Stomach smooth muscle (tissue), 2 donors: Measurements from ENCODE around the gene ZBTB7C.

Source experiments
- H3K27ac ChIP-seq: one replicate; pipeline ENCODE4 v1.7.0; 2013; ENCODE audit warnings: mild to moderate bottlenecking, low read length, inconsistent platforms
- H3K27me3 ChIP-seq, 2 donors: one replicate each; pipeline ENCODE4 v1.7.0; 2013; ENCODE audit warnings: low read length in 2 of 2; ENCODE audit not compliant: insufficient read depth in 2 of 2, control insufficient read depth in 1 of 2
- H3K36me3 ChIP-seq, 2 donors: one replicate each; pipeline ENCODE4 v1.7.0; 2013; ENCODE audit warnings: low read length in 2 of 2; ENCODE audit not compliant: control insufficient read depth in 2 of 2, insufficient read depth in 2 of 2
- H3K4me1 ChIP-seq: one replicate; pipeline ENCODE4 v1.7.0; 2013; ENCODE audit warnings: low read length; ENCODE audit not compliant: control insufficient read depth, insufficient read depth
- H3K4me3 ChIP-seq, 2 donors: one replicate each; pipeline ENCODE4 v1.7.0; 2013; ENCODE audit warnings: low read length in 2 of 2
- H3K9ac ChIP-seq, 2 donors: one replicate each; pipeline ENCODE4 v1.7.0; 2013; ENCODE audit warnings: low read length in 2 of 2, mild to moderate bottlenecking in 1 of 2
- H3K9me3 ChIP-seq, 2 donors: one replicate each; pipeline ENCODE4 v1.7.0; 2013; ENCODE audit warnings: low read length in 2 of 2; ENCODE audit not compliant: control insufficient read depth in 2 of 2
- donor health status: healthy.
- donor health status: Pancreatic carcinoma.

ZBTB7C gene

DNA sequence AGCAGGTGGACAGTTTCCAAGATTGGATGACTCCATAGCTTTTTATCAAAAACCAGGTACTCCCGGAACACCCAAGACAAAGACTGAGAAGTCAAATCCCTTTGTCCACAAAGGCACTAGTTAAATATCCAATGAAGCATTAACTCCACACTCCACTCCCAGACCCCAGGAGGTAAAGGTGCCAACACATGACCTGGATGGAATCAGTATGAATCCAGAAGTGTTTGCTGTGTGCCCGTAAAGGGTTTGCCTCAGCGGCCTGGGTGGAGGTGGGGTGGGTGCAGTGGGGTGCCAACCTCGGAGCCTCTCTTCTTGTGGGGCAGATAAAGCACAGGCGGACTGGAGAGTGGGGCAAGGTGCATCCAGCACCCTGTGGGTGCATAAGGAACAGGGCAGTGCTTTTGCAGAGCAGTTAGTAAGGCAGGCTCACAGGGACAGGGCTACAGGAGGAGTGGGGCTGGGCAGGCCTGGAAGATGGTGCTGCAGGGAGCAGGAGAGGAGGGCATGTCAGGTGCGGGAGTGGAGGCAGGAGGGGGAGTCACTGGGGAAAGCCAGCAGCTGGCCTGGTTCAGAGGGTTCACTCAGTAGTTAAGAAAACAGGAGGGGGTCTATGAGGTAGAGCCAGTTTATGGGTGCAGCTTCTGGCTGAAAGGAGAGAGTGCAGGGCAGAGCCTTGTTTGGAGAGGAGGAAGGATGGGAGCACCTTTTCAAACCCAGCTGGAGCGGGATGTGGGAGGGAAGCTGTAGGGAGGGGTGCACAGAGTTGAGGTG is 270.3 kb downstream of the ZBTB7C start:
- Histone ChIP-seq H3K9me3 (no peaks in the 10 kb centered on the region), H3K27ac (no peak overlapping the region), H3K36me3 (no peaks in the 10 kb centered on the region), H3K9ac (no peak overlapping the region), H3K27me3 (peaks cover 14 to 39% of the 10 kb centered on the region in 2 donors), H3K4me1 (peaks cover 19% of the 10 kb centered on the region), H3K4me3 (no peak overlapping the region)

DNA sequence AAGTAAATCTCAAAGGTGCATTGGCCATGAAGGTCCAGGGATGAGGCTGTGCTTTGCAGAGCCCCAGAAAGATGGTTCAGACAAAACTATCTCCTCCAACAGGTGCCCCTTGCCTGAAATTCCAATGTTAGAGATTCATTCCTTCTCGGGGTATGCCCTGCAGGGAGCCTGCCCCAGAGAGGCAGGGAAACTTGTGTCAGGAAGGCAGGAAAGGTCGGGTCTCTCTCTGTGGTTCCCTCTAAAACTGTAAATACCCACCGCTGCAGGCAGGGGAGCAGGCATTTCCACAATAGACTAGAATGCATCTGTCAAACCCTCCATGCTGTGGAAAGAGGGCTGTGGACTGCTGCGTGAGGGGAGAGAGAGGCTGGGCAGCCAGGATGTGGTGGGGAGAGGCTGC is 271.0 kb downstream of the ZBTB7C start:
- H3K27ac ChIP-seq = no peak overlapping the region

GRCh38 chr18:48137374-48138081 is 271.7 kb downstream of the ZBTB7C start:
- Histone ChIP-seq H3K36me3 (no peaks in the 10 kb centered on the region), H3K9me3 (no peaks in the 10 kb centered on the region), H3K27ac (no peak overlapping the region), H3K9ac (no peak overlapping the region), H3K4me3 (peak overlapping the region; percentile 72 to 77), H3K27me3 (peaks cover 14 to 39% of the 10 kb centered on the region in 2 donors), H3K4me1 (peaks cover 22% of the 10 kb centered on the region)

More for the DNA sequence above, 271.0 kb downstream of the ZBTB7C start:
- Histone ChIP-seq H3K4me1 (peaks cover 22% of the 10 kb centered on the region), H3K27me3 (peaks cover 14 to 39% of the 10 kb centered on the region in 2 donors), H3K36me3 (no peaks in the 10 kb centered on the region), H3K9me3 (no peaks in the 10 kb centered on the region), H3K9ac (no peak overlapping the region), H3K4me3 (no peak overlapping the region)

GRCh38 chr18:48136827-48137373 is 272.3 kb downstream of the ZBTB7C start:
- peak overlapping the region in 1 of 2 donors; percentile 38 for H3K9ac ChIP-seq
- H3K27ac ChIP-seq = no peak overlapping the region

DNA sequence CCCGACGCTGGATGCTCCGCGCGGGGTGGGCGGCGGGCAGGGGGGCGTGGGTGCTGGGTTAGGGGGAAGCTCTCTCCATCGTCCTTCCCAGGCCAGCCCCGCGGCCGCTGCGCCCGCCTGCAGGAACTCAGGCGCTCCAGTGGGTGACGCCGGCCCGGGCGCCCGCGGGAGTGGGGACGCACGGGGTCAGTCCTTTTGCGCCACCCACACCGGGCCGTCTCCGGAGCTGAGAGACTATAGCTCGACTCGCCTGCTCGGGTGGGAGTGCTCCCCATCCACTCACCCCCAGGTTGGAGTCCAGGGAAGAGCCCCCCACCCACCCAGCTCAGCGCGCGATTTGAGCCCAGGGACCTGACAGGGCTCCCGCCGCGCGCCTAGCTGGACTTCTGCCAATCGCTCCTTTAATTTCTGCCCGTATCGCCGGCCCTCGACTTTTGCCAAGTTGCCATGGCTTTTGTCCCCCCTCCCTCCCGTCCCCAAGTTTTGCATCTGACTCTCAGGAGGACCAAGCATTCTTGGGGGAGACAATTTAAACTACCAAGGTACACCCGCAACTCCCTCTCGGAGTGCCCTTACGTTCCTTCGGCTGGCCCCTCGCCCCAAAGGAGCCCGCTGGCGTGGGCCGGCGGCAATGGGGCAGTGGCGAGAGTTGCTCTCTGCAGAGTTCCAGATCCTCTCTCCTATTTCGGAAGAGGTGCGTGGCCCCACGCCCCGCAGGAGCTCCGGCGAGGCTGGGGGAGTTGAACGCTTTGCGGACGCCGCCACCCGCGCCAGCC is 272.9 kb downstream of the ZBTB7C start:
- peak overlapping the region in 1 of 2 donors; percentile 38 for H3K9ac ChIP-seq

More at GRCh38 chr18:48136827-48137373, 272.3 kb downstream of the ZBTB7C start:
- Histone ChIP-seq H3K4me3 (peak overlapping the region; percentile 72 to 77), H3K4me1 (peaks cover 22% of the 10 kb centered on the region), H3K9me3 (no peaks in the 10 kb centered on the region), H3K36me3 (no peaks in the 10 kb centered on the region), H3K27me3 (peaks cover 14 to 39% of the 10 kb centered on the region in 2 donors)

GRCh38 chr18:48135436-48135966 is 273.7 kb downstream of the ZBTB7C start:
- Histone ChIP-seq H3K27ac (no peak overlapping the region), H3K4me1 (peaks cover 22% of the 10 kb centered on the region), H3K4me3 (peak overlapping the region; percentile 72 to 77), H3K9ac (no peak overlapping the region), H3K9me3 (no peaks in the 10 kb centered on the region), H3K36me3 (no peaks in the 10 kb centered on the region), H3K27me3 (peaks cover 14 to 39% of the 10 kb centered on the region in 2 donors)

More for the DNA sequence above, 272.9 kb downstream of the ZBTB7C start:
- no peaks in the 10 kb centered on the region for H3K36me3 ChIP-seq
- H3K27me3 ChIP-seq = peaks cover 14 to 39% of the 10 kb centered on the region in 2 donors
- H3K4me1 ChIP-seq = peaks cover 22% of the 10 kb centered on the region
- no peak overlapping the region for H3K27ac ChIP-seq
- no peaks in the 10 kb centered on the region for H3K9me3 ChIP-seq
- H3K4me3 ChIP-seq = peak overlapping the region; percentile 72 to 77

DNA sequence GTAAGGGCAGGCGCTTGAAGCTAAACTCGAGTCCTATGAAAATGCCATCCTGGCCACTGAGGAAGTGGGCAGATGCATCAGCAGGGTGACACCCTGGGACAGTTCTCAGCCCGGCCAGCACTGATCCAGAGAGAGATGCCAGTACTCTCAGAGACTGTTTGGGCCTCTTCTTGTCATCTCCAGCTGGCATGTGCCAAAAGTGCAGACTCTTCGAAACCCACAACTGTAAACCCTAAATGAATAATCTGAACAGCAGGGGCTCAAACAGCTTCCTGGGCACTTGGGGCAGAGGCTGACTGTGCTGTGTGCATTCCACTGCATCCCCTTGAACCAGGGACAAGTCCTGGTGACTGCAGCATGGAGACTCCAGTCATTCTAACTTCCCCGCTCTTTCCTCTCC is 274.6 kb downstream of the ZBTB7C start:
- Histone ChIP-seq H3K36me3 (no peaks in the 10 kb centered on the region), H3K27ac (no peak overlapping the region), H3K9ac (no peak overlapping the region), H3K4me1 (peaks cover 17% of the 10 kb centered on the region), H3K27me3 (peaks cover 14 to 39% of the 10 kb centered on the region in 2 donors), H3K9me3 (no peaks in the 10 kb centered on the region), H3K4me3 (no peak overlapping the region)

GRCh38 chr18:48133671-48134251 is 275.4 kb downstream of the ZBTB7C start:
- peaks cover 13% of the 10 kb centered on the region for H3K4me1 ChIP-seq
- no peaks in the 10 kb centered on the region for H3K9me3 ChIP-seq
- no peak overlapping the region for H3K4me3 ChIP-seq
- H3K9ac ChIP-seq = no peak overlapping the region
- H3K36me3 ChIP-seq = no peaks in the 10 kb centered on the region
- no peak overlapping the region for H3K27ac ChIP-seq
- peaks cover 14 to 39% of the 10 kb centered on the region in 2 donors for H3K27me3 ChIP-seq

DNA sequence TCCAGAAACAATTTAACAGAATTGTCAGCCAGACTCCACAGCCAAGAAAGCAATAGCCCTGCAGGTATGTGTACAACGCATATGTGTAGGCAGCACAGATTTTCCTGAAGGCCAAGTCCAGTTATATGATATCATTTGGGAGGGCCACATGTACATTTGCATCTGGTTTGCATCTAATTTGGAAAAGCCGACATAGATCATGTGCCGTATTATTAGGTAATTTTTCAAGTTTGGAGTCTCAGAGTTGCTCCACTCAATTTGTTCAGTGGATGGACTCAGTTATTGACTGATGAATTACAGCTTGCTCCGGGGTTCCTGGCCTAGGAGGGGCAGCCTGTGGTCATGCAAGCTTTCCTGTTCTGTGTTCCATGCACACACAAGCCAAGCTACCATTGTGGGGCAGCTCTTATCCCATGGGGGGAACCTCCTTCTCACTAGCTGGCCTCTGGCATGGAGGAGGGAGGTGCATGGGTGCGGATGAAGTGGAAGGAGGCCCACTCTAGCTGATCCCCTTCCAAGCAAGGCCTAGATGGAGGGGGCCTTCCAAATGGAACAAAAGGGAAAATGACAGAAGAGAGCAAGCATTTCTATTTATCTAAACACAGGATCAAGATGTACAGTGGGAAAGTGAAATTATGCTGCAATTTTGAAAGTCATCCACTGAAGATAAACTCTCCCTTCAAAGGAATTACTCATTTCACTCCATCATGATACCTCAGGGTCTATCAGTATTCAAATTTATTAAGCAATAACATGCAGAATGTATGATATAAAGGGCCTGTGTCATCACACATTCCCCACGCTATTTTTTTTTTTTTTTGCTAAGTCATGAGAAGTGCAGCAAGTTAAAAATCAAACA is 276.2 kb downstream of the ZBTB7C start:
- H3K27ac ChIP-seq = no peak overlapping the region
- H3K9me3 ChIP-seq = no peaks in the 10 kb centered on the region
- H3K27me3 ChIP-seq = peaks cover 16 to 34% of the 10 kb centered on the region in 2 donors
- H3K4me3 ChIP-seq = no peak overlapping the region
- H3K4me1 ChIP-seq = peaks cover 13% of the 10 kb centered on the region
- no peak overlapping the region for H3K9ac ChIP-seq
- no peaks in the 10 kb centered on the region for H3K36me3 ChIP-seq
